Lung (tissue), 12 donors: ENCODE data around the gene TRAPPC14. TPM values are rescaled to one million over a fixed set of nuclear protein-coding genes. Genes with fewer than 3 reads are reported as not detected.
"Not testable (repeated sequence)": the region's sequence is repeated elsewhere in the genome, so short reads cannot be mapped to it uniquely, and the experiment has no call there.

Experiments used
- ATAC-seq: fragments of 200-7000 bp; cut with Tn5 transposase; one replicate; pipeline ENCODE4 v1.9.1; 2020; ENCODE audit warnings: moderate number of reproducible peaks; ENCODE audit not compliant: insufficient read depth, low FRiP score
- DNase-seq, 3 donors: peaks; one replicate each; pipeline ENCODE4 v3.0.0-alpha.2; 2013 to 2017
- H3K27ac ChIP-seq, 2 donors: one replicate each; pipeline ENCODE4 v1.5.1; 2013; ENCODE audit warnings: mild to moderate bottlenecking in 2 of 2, moderate library complexity in 2 of 2, control low read depth in 1 of 2, inconsistent platforms in 1 of 2, low read depth in 1 of 2, low read length in 1 of 2
- H3K27me3 ChIP-seq, 3 donors: one replicate each; pipeline ENCODE4 v1.5.1; 2013; ENCODE audit warnings: low read length in 2 of 3; ENCODE audit not compliant: control insufficient read depth in 3 of 3, insufficient read depth in 3 of 3
- H3K36me3 ChIP-seq, 4 donors: one replicate each; pipeline ENCODE4 v1.5.1; 2013; ENCODE audit warnings: low read length in 4 of 4, mild to moderate bottlenecking in 1 of 4, moderate library complexity in 1 of 4; ENCODE audit not compliant: control insufficient read depth in 4 of 4, insufficient read depth in 4 of 4
- H3K4me1 ChIP-seq, 5 donors: one replicate each; pipeline ENCODE4 v1.5.1; 2013; ENCODE audit warnings: low read length in 5 of 5, mild to moderate bottlenecking in 2 of 5, moderate library complexity in 1 of 5; ENCODE audit not compliant: control insufficient read depth in 5 of 5, insufficient read depth in 5 of 5
- H3K4me3 ChIP-seq: one replicate; pipeline ENCODE4 v1.5.1; 2013; ENCODE audit warnings: mild to moderate bottlenecking, control low read depth, moderate library complexity
- H3K9ac ChIP-seq, 2 donors: one replicate each; pipeline ENCODE4 v1.5.1; 2013; ENCODE audit warnings: low read length in 2 of 2, control low read depth in 1 of 2; ENCODE audit not compliant: insufficient read depth in 1 of 2
- H3K9me3 ChIP-seq, 4 donors: one replicate each; pipeline ENCODE4 v1.5.1; 2013; ENCODE audit warnings: low read length in 3 of 4, mild to moderate bottlenecking in 1 of 4, moderate library complexity in 1 of 4; ENCODE audit not compliant: control insufficient read depth in 4 of 4, insufficient read depth in 3 of 4
- WGBS, 2 donors: extraction: QIAGEN DNeasy Blood & Tissue Kit; methylation state at CpG; one replicate each; pipeline ENCODE4 v1.1.7; 2013; 5-methylcytosine and 5-hydroxymethylcytosine counted together
- polyA plus RNA-seq, 2 donors: library from polyadenylated mRNA; stranded (reverse); fragments of 200-250 nt; gene quantifications; one replicate each; pipeline ENCODE4 v1.2.1, GENCODE V29; 2013
- total RNA-seq, 2 donors: library from RNA; depleted of rRNA in 1 of 2; stranded (reverse); fragments of >200 nt in 1 of 2; gene quantifications; one replicate each; pipeline ENCODE4 v1.2.1, GENCODE V29; 2014 to 2021
- TF ChIP-seq, protein P1 (sequence below): IDR thresholded peaks from 2 replicates; pipeline ENCODE4 v1.5.1; 2012; ENCODE audit warnings: mild to moderate bottlenecking; ENCODE audit errors: control extremely low read depth, extremely low read depth
- donor health status: control.
- donor health status: control.
- donor health status: Bipolar disorder and iron deficiency.
- donor health status: healthy.
- donor health status: DM: yes; HTN: yes; CAD: no.

TRAPPC14 gene
- total and polyA plus RNA-seq, 4 donors = 9.8 to 27.9 (median 19.5) TPM

DNA sequence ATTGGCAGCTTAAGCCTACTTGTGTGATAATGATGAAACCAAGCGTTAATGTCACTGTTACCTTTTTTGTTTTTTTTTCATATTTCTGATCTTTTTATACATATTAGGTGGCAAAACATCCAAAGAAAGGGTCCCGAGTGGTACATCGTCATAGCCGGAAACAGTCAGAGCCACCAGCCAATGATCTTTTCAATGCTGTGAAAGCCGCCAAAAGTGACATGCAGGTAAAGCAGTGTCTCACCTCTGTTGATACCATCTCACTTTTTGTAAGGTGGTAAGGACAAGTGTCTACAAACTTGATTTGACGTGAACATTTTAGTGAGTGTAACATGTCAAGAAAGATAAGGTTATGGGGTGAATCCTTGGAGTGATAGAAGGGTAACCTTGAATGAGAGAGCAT is 24.1 kb upstream of the TRAPPC14 start:
- not testable (repeated sequence) for DNase-seq, H3K9me3 ChIP-seq, H3K4me3 ChIP-seq, H3K4me1 ChIP-seq, H3K9ac ChIP-seq, H3K36me3 ChIP-seq, H3K27ac ChIP-seq, H3K27me3 ChIP-seq, ATAC-seq
- WGBS, 2 donors = 88% methylated on average over 6 of the region's 6 CpGs

DNA sequence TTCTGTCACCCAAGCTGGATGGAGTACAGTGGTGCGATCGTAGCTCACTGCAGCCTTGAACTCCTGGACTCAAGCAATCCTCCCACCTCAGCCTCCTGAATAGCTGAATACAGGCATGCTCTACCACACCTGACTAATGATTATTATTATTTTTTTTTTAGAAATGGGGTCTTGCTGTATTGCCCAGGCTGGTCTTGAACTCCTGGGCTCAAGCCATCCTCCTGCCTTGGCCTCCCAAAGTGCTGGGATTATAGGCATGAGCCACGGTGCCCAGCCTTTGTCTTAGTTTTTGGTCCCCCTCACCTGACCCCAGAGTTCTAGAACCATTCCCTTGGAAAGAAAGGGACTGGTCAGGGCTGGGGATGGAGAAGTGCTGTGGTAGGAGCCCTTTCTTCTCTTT is 21.6 kb upstream of the TRAPPC14 start:
- 98 to 99% methylated on average over 3 of the region's 3 CpGs for WGBS, 2 donors
- not testable (repeated sequence) for H3K9ac ChIP-seq, H3K27ac ChIP-seq, H3K4me1 ChIP-seq, ATAC-seq, DNase-seq, H3K9me3 ChIP-seq, H3K27me3 ChIP-seq, H3K36me3 ChIP-seq, H3K4me3 ChIP-seq

DNA sequence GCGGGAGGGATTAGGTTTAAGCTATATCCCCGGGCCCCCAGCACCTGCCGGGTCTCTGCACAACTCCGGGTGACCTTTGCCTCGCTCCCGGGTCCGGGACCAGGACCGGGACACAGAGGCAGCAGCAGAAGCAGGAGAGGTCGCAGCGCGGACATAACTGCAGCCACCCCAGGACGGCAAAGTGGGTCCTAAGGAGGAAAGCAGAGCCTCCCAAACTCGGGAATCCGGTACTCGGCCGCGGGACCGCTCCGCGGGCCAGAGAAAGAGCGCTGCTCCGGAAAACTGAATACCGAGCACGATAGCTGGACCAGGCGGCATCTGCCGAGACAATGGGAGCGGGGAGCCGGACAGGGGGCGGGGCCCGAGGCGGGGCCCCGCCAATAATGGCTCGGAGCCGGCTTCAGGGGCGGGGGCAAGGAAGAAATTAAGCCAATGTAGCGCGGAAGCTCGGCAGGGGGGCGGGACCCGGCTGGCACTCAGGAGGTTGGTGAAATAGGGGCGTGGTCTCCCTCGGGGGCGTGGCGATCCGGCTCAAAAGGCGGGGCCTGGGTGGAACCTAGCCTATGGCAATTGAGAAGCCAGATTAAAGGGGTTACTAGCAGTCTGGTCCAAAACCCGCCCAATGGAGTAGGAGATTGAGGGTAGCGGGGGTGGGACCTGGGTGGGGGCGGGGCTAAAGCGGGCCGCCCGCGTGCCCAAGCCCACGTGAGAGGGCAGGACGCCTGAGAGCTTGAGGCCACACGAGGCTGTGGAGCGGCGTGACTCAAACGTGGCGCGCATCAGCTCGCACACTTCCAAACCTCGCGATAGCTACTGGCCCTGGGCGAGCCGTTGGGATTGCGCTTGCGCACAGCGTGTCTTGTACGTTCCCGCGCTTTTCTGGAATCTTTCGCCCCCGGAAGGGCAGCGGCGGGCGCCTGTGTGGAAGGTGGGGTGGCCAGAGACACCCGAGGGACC is 18.8 kb upstream of the TRAPPC14 start, which contains the start of the genes GPC2 and STAG3:
Gene GPC2, minus strand, starts transcription at position 337 of the 957 bp plus-strand sequence. Its CDS starts 182 bp downstream, at position 155.
Gene STAG3, plus strand, starts transcription at position 874 of the 957 bp plus-strand sequence. CDS start 2,639 bp downstream, outside the sequence.
- H3K27ac ChIP-seq = no peak within 1 kb of the TSS
- no peak within 1 kb of the TSS for H3K9ac ChIP-seq
- peak within 1 kb of the TSS; percentile 14 for H3K4me3 ChIP-seq
- H3K4me1 ChIP-seq = peaks cover 0 to 7% (median 0%) of the 10 kb centered on the region in 5 donors
- TF ChIP-seq, protein P1, sequence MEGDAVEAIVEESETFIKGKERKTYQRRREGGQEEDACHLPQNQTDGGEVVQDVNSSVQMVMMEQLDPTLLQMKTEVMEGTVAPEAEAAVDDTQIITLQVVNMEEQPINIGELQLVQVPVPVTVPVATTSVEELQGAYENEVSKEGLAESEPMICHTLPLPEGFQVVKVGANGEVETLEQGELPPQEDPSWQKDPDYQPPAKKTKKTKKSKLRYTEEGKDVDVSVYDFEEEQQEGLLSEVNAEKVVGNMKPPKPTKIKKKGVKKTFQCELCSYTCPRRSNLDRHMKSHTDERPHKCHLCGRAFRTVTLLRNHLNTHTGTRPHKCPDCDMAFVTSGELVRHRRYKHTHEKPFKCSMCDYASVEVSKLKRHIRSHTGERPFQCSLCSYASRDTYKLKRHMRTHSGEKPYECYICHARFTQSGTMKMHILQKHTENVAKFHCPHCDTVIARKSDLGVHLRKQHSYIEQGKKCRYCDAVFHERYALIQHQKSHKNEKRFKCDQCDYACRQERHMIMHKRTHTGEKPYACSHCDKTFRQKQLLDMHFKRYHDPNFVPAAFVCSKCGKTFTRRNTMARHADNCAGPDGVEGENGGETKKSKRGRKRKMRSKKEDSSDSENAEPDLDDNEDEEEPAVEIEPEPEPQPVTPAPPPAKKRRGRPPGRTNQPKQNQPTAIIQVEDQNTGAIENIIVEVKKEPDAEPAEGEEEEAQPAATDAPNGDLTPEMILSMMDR = no peak
- ATAC-seq = peak; percentile 95
- H3K27me3 ChIP-seq = no peaks in the 10 kb centered on the region
- WGBS, 2 donors = 3 to 5% methylated on average over 76 to 78 of the region's 78 CpGs
- DNase-seq = peak; percentile 96 to 98 (median 97)
- H3K36me3 ChIP-seq = no peaks in the 10 kb centered on the region
- no peaks in the 10 kb centered on the region for H3K9me3 ChIP-seq

DNA sequence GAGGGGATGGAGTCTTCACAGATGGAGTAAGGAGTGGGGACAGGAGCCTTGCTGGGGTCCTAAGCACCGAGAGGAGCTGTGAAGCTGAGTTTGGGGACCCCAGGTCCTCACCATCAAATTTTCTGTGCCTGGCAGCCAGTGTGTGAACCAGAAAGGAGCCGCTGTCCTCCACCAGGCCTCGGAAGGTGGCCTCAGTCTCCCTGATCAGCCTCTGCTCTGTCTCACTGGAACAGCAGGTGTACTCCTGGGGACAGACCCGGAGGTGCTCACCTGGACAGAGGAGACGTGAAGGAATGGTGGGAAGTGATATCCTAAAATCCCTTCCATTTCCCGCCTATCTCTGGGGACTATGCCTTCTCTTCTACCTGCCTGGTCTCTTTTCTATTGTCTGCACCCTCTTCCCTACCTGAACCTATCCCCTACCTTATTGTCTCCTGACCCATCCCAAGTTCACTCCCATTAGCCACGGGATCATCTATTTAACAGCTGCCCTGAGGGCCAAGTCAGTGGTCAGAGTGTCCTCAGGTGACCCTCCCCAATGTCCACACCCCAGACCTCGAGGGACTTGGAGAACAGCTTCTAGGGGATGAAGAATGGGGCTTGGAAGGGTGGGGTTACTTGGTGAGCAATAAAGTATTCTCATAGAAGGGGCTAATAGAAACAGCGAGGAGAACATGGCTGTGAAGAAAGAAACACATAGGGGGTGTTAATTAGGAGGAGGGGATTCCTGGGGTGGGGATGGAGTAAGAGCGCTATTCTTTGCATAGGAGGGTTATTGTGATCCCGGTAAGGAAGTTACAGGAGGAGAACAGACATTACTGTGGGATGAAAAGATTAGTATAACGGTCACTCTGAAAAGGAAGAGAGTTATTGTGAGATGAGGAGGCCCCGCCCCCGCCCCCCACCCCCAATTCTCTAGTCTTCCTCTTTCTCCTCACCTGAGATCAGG is 17.8 kb upstream of the TRAPPC14 start:
- H3K4me3 ChIP-seq = peak overlapping the region; percentile 14
- TF ChIP-seq, protein P1 = no peak
- ATAC-seq (no peak), DNase-seq (peak in 1 of 3 donors; percentile 10)
- H3K4me1 ChIP-seq = peaks cover 0 to 7% (median 0%) of the 10 kb centered on the region in 5 donors
- WGBS, 2 donors = 50 to 55% methylated on average over 14 of the region's 14 CpGs
- H3K27ac ChIP-seq = no peak overlapping the region
- no peak overlapping the region for H3K9ac ChIP-seq
- no peaks in the 10 kb centered on the region for H3K36me3 ChIP-seq
- H3K9me3 ChIP-seq = no peaks in the 10 kb centered on the region
- no peaks in the 10 kb centered on the region for H3K27me3 ChIP-seq
